ENCODE measurements around the gene BCAR3.

DNA sequence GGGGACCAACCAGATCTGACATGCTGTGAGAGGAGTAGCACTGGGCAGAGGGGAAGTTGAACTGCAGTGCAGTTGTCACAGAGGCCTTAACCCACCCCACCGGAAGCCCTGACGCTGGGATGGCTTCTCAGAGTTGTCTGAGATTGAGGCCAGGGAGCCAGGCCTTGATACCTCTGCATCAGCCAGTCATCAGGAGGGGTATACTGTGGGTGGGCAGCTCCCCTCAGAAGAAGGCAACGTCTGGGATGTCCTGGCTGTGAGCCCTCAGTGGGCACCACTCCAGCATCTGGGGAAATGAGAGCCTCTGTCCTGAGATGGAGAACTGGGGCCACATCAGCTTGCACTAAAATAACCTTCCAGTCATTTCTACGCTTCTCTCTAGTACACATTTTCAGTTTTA lies 47.9 kb upstream of the BCAR3 start:
- no peak for TF ChIP-seq POLR2A (IDR thresholded peaks at IDR 0.05)
- TF ChIP-seq, protein P1, sequence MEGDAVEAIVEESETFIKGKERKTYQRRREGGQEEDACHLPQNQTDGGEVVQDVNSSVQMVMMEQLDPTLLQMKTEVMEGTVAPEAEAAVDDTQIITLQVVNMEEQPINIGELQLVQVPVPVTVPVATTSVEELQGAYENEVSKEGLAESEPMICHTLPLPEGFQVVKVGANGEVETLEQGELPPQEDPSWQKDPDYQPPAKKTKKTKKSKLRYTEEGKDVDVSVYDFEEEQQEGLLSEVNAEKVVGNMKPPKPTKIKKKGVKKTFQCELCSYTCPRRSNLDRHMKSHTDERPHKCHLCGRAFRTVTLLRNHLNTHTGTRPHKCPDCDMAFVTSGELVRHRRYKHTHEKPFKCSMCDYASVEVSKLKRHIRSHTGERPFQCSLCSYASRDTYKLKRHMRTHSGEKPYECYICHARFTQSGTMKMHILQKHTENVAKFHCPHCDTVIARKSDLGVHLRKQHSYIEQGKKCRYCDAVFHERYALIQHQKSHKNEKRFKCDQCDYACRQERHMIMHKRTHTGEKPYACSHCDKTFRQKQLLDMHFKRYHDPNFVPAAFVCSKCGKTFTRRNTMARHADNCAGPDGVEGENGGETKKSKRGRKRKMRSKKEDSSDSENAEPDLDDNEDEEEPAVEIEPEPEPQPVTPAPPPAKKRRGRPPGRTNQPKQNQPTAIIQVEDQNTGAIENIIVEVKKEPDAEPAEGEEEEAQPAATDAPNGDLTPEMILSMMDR (IDR thresholded peaks at IDR 0.05), result no peak
